Esophagus muscularis mucosa (tissue), 4 donors: ENCODE results near the gene C12orf54. TPM values are rescaled to one million over a fixed set of nuclear protein-coding genes. Genes with fewer than 3 reads are reported as not detected.
"Not testable (repeated sequence)": the region's sequence is repeated elsewhere in the genome, so short reads cannot be mapped to it uniquely, and the experiment has no call there.

Experiments used
- DNase-seq: peaks from one replicate; pipeline ENCODE4 v3.0.0-alpha.2; 2017; ENCODE audit errors: extremely low spot score
- H3K27ac ChIP-seq, 4 donors: fragments of 200-600 bp; sonication (generic); replicated peaks in 1 of 4; 1 replicate in 3 of 4; 2 replicates in 1 of 4; pipeline ENCODE4 v1.5.1; 2016 to 2019; ENCODE audit warnings: mild to moderate bottlenecking in 1 of 4
- H3K27me3 ChIP-seq, 4 donors: fragments of 200-600 bp; sonication (generic); one replicate each; pipeline versions ENCODE4 v1.5.1 to v1.6.0; 2016 to 2019
- H3K36me3 ChIP-seq, 4 donors: fragments of 200-600 bp; sonication (generic); one replicate each; pipeline ENCODE4 v1.5.1; 2016 to 2019
- H3K4me1 ChIP-seq, 4 donors: fragments of 200-600 bp; sonication (generic); one replicate each; pipeline ENCODE4 v1.5.1; 2016 to 2019
- H3K4me3 ChIP-seq, 4 donors: fragments of 200-600 bp; sonication (generic); 1 replicate in 2 of 4; 2 replicates in 2 of 4; pipeline ENCODE4 v1.5.1; 2016 to 2019; ENCODE audit warnings: mild to moderate bottlenecking in 4 of 4, moderate library complexity in 1 of 4
- H3K9me3 ChIP-seq, 4 donors: fragments of 200-600 bp; sonication (generic); 1 replicate in 3 of 4; 2 replicates in 1 of 4; pipeline ENCODE4 v1.5.1; 2016 to 2019
- CTCF ChIP-seq, 3 experiments: fragments of 200-600 bp in 2 of 3; fragments of 450-650 bp in 1 of 3; sonication (generic) in 2 of 3; IDR thresholded peaks; one replicate each; pipeline ENCODE4 v1.5.1; 2017 to 2019; ENCODE audit warnings: antibody characterized with exemption in 3 of 3, mild to moderate bottlenecking in 2 of 3, moderate library complexity in 1 of 3
- EP300 ChIP-seq: sonication (generic); formaldehyde crosslinking; IDR thresholded peaks from one replicate; pipeline ENCODE4 v1.6.1; 2017; ENCODE audit warnings: antibody characterized with exemption
- POLR2A ChIP-seq: fragments of 450-650 bp; IDR thresholded peaks from one replicate; pipeline ENCODE4 v1.6.1; 2017; ENCODE audit warnings: antibody characterized with exemption, moderate library complexity, mild to moderate bottlenecking, low read depth
- POLR2AphosphoS5 ChIP-seq, 2 donors: sonication (generic); formaldehyde crosslinking; IDR thresholded peaks; one replicate each; pipeline ENCODE4 v1.6.1; 2017; ENCODE audit warnings: antibody characterized with exemption in 2 of 2
- WGBS: methylation state at CpG from one replicate; pipeline ENCODE4 v1.1.5; 2018; 5-methylcytosine and 5-hydroxymethylcytosine counted together
- intact Hi-C: fragments of 100-400 bp; cut with DNase I; formaldehyde crosslinking; loops from one replicate; pipeline ENCODE4 v1.15.1; 2023
- total RNA-seq, 4 donors: library from RNA; depleted of rRNA; stranded (reverse); fragments of >200 nt; gene quantifications; one replicate each; pipeline versions ENCODE4 v1.1.0 to v1.2.1, GENCODE V29; 2016

The C12orf54 gene
- total RNA-seq, 4 donors from 2014 or later, result not detected

- TF ChIP-seq POLR2AphosphoS5 (IDR thresholded peaks at IDR 0.05), result no peak
- TF ChIP-seq CTCF (IDR thresholded peaks at IDR 0.05), result no peak
- no peak for TF ChIP-seq EP300
- no peak for TF ChIP-seq POLR2A
- no peaks in the 10 kb centered on the region for H3K4me1 ChIP-seq
- H3K4me3 ChIP-seq, result no peak overlapping the region
- DNase-seq, result no peak
- intact Hi-C loops, result no loop called here
- H3K36me3 ChIP-seq, result no peaks in the 10 kb centered on the region
- no peaks in the 10 kb centered on the region for H3K27me3 ChIP-seq
- WGBS, result 54% methylated on average over 4 of the region's 4 CpGs
- no peaks in the 10 kb centered on the region for H3K9me3 ChIP-seq
- H3K27ac ChIP-seq, result no peak overlapping the region
Observed at GRCh38 chr12:48446161-48446776, 36.0 kb upstream of the C12orf54 start.

- Histone ChIP-seq H3K4me3 (no peak overlapping the region), H3K36me3 (no peaks in the 10 kb centered on the region), H3K27me3 (no peaks in the 10 kb centered on the region), H3K27ac (no peak overlapping the region), H3K4me1 (no peaks in the 10 kb centered on the region), H3K9me3 (no peaks in the 10 kb centered on the region)
- intact Hi-C loops, result no loop called here
- 79% methylated on average over 1 of the region's 1 CpG for WGBS
- TF ChIP-seq EP300 (no peak), CTCF (IDR thresholded peaks at IDR 0.05) (no peak), POLR2AphosphoS5 (IDR thresholded peaks at IDR 0.05) (no peak), POLR2A (no peak)
- no peak for DNase-seq
Observed at GRCh38 chr12:48447755-48448154, 34.5 kb upstream of the C12orf54 start.

- 62% methylated on average over 1 of the region's 1 CpG for WGBS
- Histone ChIP-seq H3K4me1 (no peaks in the 10 kb centered on the region), H3K36me3 (no peaks in the 10 kb centered on the region), H3K4me3 (no peak overlapping the region), H3K27ac (no peak overlapping the region), H3K27me3 (no peaks in the 10 kb centered on the region), H3K9me3 (no peaks in the 10 kb centered on the region)
- intact Hi-C loops, result no loop called here
- DNase-seq, result no peak
- TF ChIP-seq CTCF (IDR thresholded peaks at IDR 0.05), result no peak
- TF ChIP-seq POLR2A, result no peak
- TF ChIP-seq POLR2AphosphoS5 (IDR thresholded peaks at IDR 0.05), result no peak
Observed at GRCh38 chr12:48451372-48451771, 30.9 kb upstream of the C12orf54 start.

- H3K9me3 ChIP-seq, H3K4me3 ChIP-seq, H3K27ac ChIP-seq, H3K36me3 ChIP-seq, DNase-seq, H3K27me3 ChIP-seq, intact Hi-C loops, H3K4me1 ChIP-seq: not testable (repeated sequence)
- 85% methylated on average over 2 of the region's 2 CpGs for WGBS
Observed at GRCh38 chr12:48452961-48453360, 29.3 kb upstream of the C12orf54 start.

GRCh38 chr12:48454667-48455066 is 27.6 kb upstream of the C12orf54 start:
- Histone ChIP-seq H3K27ac (no peak overlapping the region), H3K27me3 (no peaks in the 10 kb centered on the region), H3K4me1 (no peaks in the 10 kb centered on the region), H3K4me3 (no peak overlapping the region), H3K36me3 (no peaks in the 10 kb centered on the region), H3K9me3 (no peaks in the 10 kb centered on the region)
- DNase-seq, result no peak
- intact Hi-C loops, result no loop called here
- 79% methylated on average over 1 of the region's 1 CpG for WGBS
- peak; percentile 28 to 44 (median 37) for TF ChIP-seq CTCF (IDR thresholded peaks at IDR 0.05)
- TF ChIP-seq EP300, result no peak
